ENCODE results near the gene SLC37A2. TPM values are rescaled to one million over a fixed set of nuclear protein-coding genes. Genes with fewer than 3 reads are reported as not detected.

SLC37A2 gene
- total and polyA plus RNA-seq, 2 donors (not counting 3 experiments of a cell fraction or from before 2014, with no cell fraction given) = 1.1 to 1.7 TPM

DNA sequence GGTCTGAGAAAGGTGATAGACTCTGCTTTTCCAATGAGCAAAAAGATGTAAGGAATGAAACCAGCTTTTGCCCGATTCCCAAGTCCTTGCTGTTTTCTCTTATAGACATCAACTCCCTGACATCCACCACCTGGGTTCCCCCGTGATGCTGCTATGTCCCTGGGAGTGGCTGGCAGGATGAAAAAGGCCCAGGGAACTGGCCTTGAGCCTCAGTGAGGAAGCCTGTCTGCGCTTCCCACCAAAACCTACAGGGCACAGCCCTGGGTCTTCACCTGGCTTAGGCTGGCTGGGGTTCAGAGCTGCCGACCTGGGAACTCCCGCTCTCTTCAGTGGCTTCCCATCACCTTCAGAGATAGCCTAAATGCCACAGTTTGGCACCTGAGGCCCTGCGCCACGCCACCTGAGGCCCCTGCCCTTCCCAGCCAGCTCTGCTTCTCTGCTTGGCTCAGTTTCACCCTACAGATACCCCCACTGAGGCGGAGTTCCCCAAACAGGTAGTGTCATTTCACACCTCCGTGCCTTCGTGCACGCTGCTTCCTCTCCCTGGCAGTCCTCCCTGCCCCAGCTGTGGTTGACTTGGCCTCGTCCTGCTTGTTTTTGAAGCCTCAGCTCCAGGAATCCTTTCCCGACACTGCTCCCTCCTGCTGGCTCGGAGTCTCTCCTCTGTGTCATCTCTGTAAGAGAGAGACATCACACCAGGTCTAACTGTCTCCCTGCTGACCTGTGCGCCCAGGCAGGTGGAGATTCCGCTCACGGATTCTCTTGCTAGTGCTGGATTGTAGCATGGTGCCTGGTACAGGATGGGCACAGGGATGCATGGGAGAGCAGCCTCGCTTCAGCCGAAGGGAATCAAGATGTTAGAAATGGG lies 10.7 kb downstream of the SLC37A2 start:
- Histone ChIP-seq H4K20me1 (replicated peaks; ENCODE audit: control insufficient read depth, extremely low read depth, insufficient read depth, low read length) (no peaks in the 10 kb centered on the region), H3K4me1 (ENCODE audit: control insufficient read depth, extremely low read depth, insufficient read depth, low read length) (peaks cover 8% of the 10 kb centered on the region), H3K27me3 (ENCODE audit: control insufficient read depth in 2 of 2, insufficient read depth in 2 of 2, low read length in 2 of 2) (no peaks in the 10 kb centered on the region), H3K9me3 (replicated peaks; ENCODE audit: control insufficient read depth, insufficient read depth, low read length) (no peaks in the 10 kb centered on the region), H3K4me3 (replicated peaks in 1 of 3; ENCODE audit: insufficient read depth in 1 of 3, low read depth in 1 of 3, low read length in 3 of 3) (no peak overlapping the region), H2AFZ (ENCODE audit: low read depth, low read length) (no peak overlapping the region), H3K4me2 (ENCODE audit: insufficient read depth, low read length) (no peak overlapping the region), H3K79me2 (ENCODE audit: control insufficient read depth, insufficient read depth, low read length) (no peaks in the 10 kb centered on the region), H3K36me3 (ENCODE audit: control insufficient read depth in 2 of 2, extremely low read depth in 1 of 2, insufficient read depth in 2 of 2, low read length in 2 of 2) (no peaks in the 10 kb centered on the region), H3K9me1 (replicated peaks; ENCODE audit: control insufficient read depth, extremely low read depth, insufficient read depth, low read length) (no peaks in the 10 kb centered on the region), H3K9ac (replicated peaks; ENCODE audit: extremely low read depth, insufficient read depth, low read length) (no peak overlapping the region), H3K27ac (ENCODE audit: insufficient read depth, low read depth, low read length) (no peak overlapping the region)
- no peak for TF ChIP-seq JUN (IDR thresholded peaks at IDR 0.05; ENCODE audit: borderline replicate concordance, insufficient read depth, insufficient read length, low read depth)
- TF ChIP-seq GATA2 (IDR thresholded peaks at IDR 0.05; ENCODE audit: insufficient read depth, insufficient read length, low read depth, low read length) = no peak
- TF ChIP-seq EZH2 (IDR thresholded peaks at IDR 0.05; ENCODE audit: borderline replicate concordance, low read depth, low read length, severe bottlenecking) = no peak
- no peak for TF ChIP-seq FOS (IDR thresholded peaks at IDR 0.05; ENCODE audit: borderline replicate concordance, insufficient read depth, low read length)
- TF ChIP-seq, protein P1, sequence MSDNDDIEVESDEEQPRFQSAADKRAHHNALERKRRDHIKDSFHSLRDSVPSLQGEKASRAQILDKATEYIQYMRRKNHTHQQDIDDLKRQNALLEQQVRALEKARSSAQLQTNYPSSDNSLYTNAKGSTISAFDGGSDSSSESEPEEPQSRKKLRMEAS (IDR thresholded peaks at IDR 0.05; ENCODE audit: insufficient read depth, insufficient read length) = no peak
- TF ChIP-seq MYC (IDR thresholded peaks at IDR 0.05; ENCODE audit: low read depth, low read length) = no peak
- TF ChIP-seq POLR2A (IDR thresholded peaks at IDR 0.05; ENCODE audit: low read depth, low read length) = no peak
- TF ChIP-seq, protein P2, sequence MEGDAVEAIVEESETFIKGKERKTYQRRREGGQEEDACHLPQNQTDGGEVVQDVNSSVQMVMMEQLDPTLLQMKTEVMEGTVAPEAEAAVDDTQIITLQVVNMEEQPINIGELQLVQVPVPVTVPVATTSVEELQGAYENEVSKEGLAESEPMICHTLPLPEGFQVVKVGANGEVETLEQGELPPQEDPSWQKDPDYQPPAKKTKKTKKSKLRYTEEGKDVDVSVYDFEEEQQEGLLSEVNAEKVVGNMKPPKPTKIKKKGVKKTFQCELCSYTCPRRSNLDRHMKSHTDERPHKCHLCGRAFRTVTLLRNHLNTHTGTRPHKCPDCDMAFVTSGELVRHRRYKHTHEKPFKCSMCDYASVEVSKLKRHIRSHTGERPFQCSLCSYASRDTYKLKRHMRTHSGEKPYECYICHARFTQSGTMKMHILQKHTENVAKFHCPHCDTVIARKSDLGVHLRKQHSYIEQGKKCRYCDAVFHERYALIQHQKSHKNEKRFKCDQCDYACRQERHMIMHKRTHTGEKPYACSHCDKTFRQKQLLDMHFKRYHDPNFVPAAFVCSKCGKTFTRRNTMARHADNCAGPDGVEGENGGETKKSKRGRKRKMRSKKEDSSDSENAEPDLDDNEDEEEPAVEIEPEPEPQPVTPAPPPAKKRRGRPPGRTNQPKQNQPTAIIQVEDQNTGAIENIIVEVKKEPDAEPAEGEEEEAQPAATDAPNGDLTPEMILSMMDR (IDR thresholded peaks at IDR 0.05; ENCODE audit: extremely low read depth in 1 of 2, insufficient read depth in 1 of 2, low read depth in 1 of 2, low read length in 2 of 2) = no peak
- TF ChIP-seq POLR2AphosphoS5 (IDR thresholded peaks at IDR 0.05; ENCODE audit: insufficient read depth, low read depth, low read length) = no peak
- no TSS peak for BruUV-seq (replicated peaks)
- POLR2A ChIA-PET = no interaction called here
- DNase-seq (ENCODE audit: low read depth, low spot score) (no peak), FAIRE-seq (no peak)
- CTCF ChIA-PET = interaction anchor here (1.0 kb wide), 1 partner anchor 16 kb away, joined by 3 read pairs; no protein-coding TSS in a partner anchor
- intact Hi-C loops (cut with micrococcal nuclease) = no loop called here
- dilution Hi-C loops (cut with MboI; ENCODE audit: extremely low pct_ligation_motif_present, low sequenced_read_pairs) = no loop called here

All from endothelial cell of umbilical vein (primary cell).